Cardiac ventricle fibroblast (primary cell): ENCODE data around the gene KLC1. TPM values are rescaled to one million over a fixed set of nuclear protein-coding genes. Genes with fewer than 3 reads are reported as not detected.

Experiments used
- total RNA-seq: library from RNA; depleted of rRNA; stranded (reverse); fragments of >200 nt; gene quantifications from 2 replicates; pipeline ENCODE4 v1.2.3, GENCODE V29; 2015

Gene KLC1
- 122 and 127 TPM in 2 replicates for total RNA-seq

DNA sequence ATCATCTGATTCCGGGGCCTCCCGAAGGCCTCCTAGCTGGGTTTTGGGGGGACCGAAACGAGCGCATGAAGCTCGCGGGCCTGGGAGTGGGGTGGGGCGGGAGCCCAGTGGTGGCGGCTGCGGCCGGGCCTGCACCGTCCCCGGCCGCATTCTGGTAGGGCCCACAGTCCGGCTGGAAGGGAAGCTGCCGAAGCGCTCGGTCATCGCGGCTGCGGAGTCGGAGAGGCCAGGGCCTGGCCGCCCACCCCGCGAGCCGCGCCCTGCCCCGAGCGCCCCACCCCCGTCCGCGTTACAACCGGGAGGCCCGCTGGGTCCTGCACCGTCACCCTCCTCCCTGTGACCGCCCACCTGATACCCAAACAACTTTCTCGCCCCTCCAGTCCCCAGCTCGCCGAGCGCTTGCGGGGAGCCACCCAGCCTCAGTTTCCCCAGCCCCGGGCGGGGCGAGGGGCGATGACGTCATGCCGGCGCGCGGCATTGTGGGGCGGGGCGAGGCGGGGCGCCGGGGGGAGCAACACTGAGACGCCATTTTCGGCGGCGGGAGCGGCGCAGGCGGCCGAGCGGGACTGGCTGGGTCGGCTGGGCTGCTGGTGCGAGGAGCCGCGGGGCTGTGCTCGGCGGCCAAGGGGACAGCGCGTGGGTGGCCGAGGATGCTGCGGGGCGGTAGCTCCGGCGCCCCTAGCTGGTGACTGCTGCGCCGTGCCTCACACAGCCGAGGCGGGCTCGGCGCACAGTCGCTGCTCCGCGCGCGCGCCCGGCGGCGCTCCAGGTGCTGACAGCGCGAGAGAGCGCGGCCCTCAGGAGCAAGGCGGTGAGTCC lies at the start of gene KLC1:
TSS of gene KLC1 (plus strand) at position 528 of the 819 bp plus-strand sequence. CDS start 25,354 bp downstream, outside the sequence.

DNA sequence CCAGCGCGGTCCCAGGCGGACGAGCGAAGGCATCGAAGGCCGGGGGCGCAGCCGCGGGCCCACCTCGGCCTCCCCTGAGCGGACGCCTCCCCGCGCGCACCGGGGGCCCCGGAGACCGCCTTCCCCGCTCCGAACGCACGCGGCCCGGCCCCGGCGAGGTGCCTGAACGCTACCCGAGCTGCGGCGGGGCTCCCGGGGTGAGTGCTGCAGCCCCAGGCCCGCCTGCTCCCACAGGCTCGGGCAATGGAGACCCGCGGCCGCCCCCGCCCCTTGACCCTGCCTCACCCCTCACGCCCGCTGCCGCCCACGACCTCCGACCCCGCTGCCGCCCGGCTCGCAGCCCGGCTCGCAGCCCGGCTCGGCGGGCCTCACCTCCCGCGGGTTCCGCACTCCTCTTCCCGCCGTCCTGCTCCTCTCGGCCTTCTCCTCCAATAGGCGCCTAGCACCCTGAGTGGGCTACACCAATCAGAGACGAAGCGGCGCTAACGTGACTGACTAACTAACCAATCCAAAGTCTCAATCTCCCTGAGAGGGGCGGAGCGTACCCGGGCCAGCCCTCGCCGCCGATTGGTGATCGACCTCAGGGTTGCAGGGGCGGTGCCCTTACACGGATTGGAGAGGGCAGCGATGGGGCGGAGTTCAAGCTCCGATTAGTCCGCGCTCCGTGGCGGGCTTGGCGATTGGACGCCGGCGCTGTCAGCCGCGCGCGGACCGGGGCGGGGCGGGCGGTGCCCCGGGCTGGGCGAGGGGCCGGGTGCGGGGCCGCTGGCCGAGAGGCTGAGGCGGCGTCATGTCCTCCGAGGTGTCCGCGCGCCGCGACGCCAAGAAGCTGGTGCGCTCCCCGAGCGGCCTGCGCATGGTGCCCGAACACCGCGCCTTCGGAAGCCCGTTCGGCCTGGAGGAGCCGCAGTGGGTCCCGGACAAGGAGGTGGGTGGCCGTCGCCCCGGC lies 86.3 kb downstream of the KLC1 start, which contains the start of the genes XRCC3 and ZFYVE21:
TSS of gene XRCC3 (minus strand) at position 400 of the 949 bp plus-strand sequence. CDS start 4,364 bp downstream, outside the sequence.
TSS of gene ZFYVE21 (plus strand) at position 759 of the 949 bp plus-strand sequence. CDS start at position 791, 32 bp downstream.

Other genes with a start within 250 kb of the KLC1 start
- gene MARK3, start 243.8 kb upstream of the KLC1 start, total RNA-seq, result 52.8 and 53.5 TPM in 2 replicates
- gene CKB, start 106.4 kb upstream of the KLC1 start, total RNA-seq, result 7.8 and 11.6 TPM in 2 replicates
- gene TRMT61A, start 100.0 kb upstream of the KLC1 start, total RNA-seq, result 8.7 and 9.7 TPM in 2 replicates
- gene BAG5, start 66.6 kb upstream of the KLC1 start, total RNA-seq, result 16.7 and 17.3 TPM in 2 replicates
- gene COA8, start 66.3 kb upstream of the KLC1 start, total RNA-seq, result 29.1 and 30.0 TPM in 2 replicates
- 3.6 and 13.5 TPM in 2 replicates for gene XRCC3, start 86.2 kb downstream of the KLC1 start, total RNA-seq
- gene ZFYVE21, start 86.6 kb downstream of the KLC1 start, total RNA-seq, result 51.6 and 60.8 TPM in 2 replicates
- 2.2 and 4.6 TPM in 2 replicates for gene PPP1R13B, start 218.4 kb downstream of the KLC1 start, total RNA-seq